K562 (cell line): ENCODE measurements around the gene TMCC2. TPM values are rescaled to one million over a fixed set of nuclear protein-coding genes. Genes with fewer than 3 reads are reported as not detected.

Experiments
- BCL6 ChIP-seq: fragments of 250-450 bp; sonication (Bioruptor Pico); IDR thresholded peaks from 2 replicates; pipeline ENCODE4 v1.4.0; 2020
- BRD4 ChIP-seq: fragments of 200-600 bp; sonication (generic); IDR thresholded peaks from 2 replicates; pipeline ENCODE4 v1.6.1; 2017; ENCODE audit warnings: inconsistent platforms
- CBFB ChIP-seq: sonication (generic); formaldehyde crosslinking; IDR thresholded peaks from 2 replicates; pipeline ENCODE4 v1.4.0; 2020; ENCODE audit warnings: mild to moderate bottlenecking, missing genetic modification reagents
- CHD1 ChIP-seq: fragments of 200-600 bp; sonication (generic); IDR thresholded peaks from one replicate; pipeline ENCODE4 v1.6.1; 2012; ENCODE audit warnings: mild to moderate bottlenecking, moderate library complexity, low read length, inconsistent platforms
- CREB1 ChIP-seq, 2 experiments: sonication (generic) in 1 of 2; formaldehyde crosslinking in 1 of 2; IDR thresholded peaks; 2 replicates each; pipeline versions ENCODE4 v1.6.1 to v1.8.0; 2012 to 2022; ENCODE audit warnings: inconsistent platforms in 1 of 2, mild to moderate bottlenecking in 1 of 2, missing genetic modification reagents in 1 of 2, moderate library complexity in 1 of 2
- DPF2 ChIP-seq: fragments of 450-650 bp; IDR thresholded peaks from 2 replicates; pipeline ENCODE4 v1.6.1; 2016
- GATAD2A ChIP-seq: fragments of 450-650 bp; IDR thresholded peaks from 2 replicates; pipeline ENCODE4 v1.6.1; 2017
- MTA1 ChIP-seq: fragments of 450-650 bp; IDR thresholded peaks from 2 replicates; pipeline ENCODE4 v1.6.1; 2017; ENCODE audit warnings: borderline replicate concordance
- POLR2A ChIP-seq: fragments of 450-650 bp; conservative IDR thresholded peaks from 2 replicates; pipeline ENCODE4 v1.6.1; 2016
- RFX1 ChIP-seq: fragments of 450-650 bp; IDR thresholded peaks from 2 replicates; pipeline ENCODE4 v1.6.1; 2016; ENCODE audit warnings: mild to moderate bottlenecking, moderate library complexity
- SLC30A9 ChIP-seq: fragments of 250-450 bp; sonication (Bioruptor Pico); IDR thresholded peaks from 2 replicates; pipeline ENCODE4 v1.8.0; 2022; ENCODE audit warnings: mild to moderate bottlenecking, moderate library complexity
- TCF3 ChIP-seq: sonication (generic); formaldehyde crosslinking; IDR thresholded peaks from 2 replicates; pipeline ENCODE4 v1.4.0; 2020; ENCODE audit warnings: mild to moderate bottlenecking, missing genetic modification reagents
- TGIF2 ChIP-seq: sonication (generic); formaldehyde crosslinking; IDR thresholded peaks from 2 replicates; pipeline ENCODE4 v1.8.1; 2022; ENCODE audit warnings: mild to moderate bottlenecking, missing genetic modification reagents, moderate library complexity
- ZKSCAN1 ChIP-seq: fragments of 150-350 bp; IDR thresholded peaks from 2 replicates; pipeline ENCODE4 v1.6.1; 2016; ENCODE audit warnings: low read depth, low read length
- ZNF436 ChIP-seq: fragments of 250-450, 450-650 bp; sonication (Bioruptor Pico); formaldehyde crosslinking; IDR thresholded peaks from 2 replicates; pipeline ENCODE4 v1.7.0; 2020; ENCODE audit warnings: mild to moderate bottlenecking
- ZNF75A ChIP-seq: fragments of 450-650 bp; formaldehyde crosslinking; IDR thresholded peaks from 2 replicates; pipeline ENCODE4 v1.4.0; 2020; ENCODE audit warnings: mild to moderate bottlenecking
- ZNF830 ChIP-seq: fragments of 250-450 bp; sonication (Bioruptor Pico); IDR thresholded peaks from 2 replicates; pipeline ENCODE4 v1.5.0; 2021; ENCODE audit warnings: mild to moderate bottlenecking
- ZSCAN32 ChIP-seq: fragments of 450-650 bp; formaldehyde crosslinking; IDR thresholded peaks from 2 replicates; pipeline ENCODE4 v1.4.0; 2020; ENCODE audit warnings: mild to moderate bottlenecking, moderate library complexity
- polyA plus RNA-seq, 8 experiments: library from polyadenylated mRNA; depleted of rRNA in 4 of 8; stranded (reverse) in 5 of 8; unstranded in 3 of 8; fragments of >200 nt; fragmentation: Nextera tagmentation in 2 of 8; fragmentation: Illumina TruSeq in 1 of 8; extraction: Ambion mirVana in 2 of 8; extraction: Trizol in 1 of 8; gene quantifications; 2 replicates each; pipeline versions ENCODE4 v1.2.1 to v1.2.3, GENCODE V29; 2011 to 2014; ENCODE audit warnings: inconsistent platforms in 1 of 8, missing spikeins in 1 of 8
- total RNA-seq, 7 experiments: library from RNA; depleted of rRNA in 6 of 7; stranded (reverse); fragments of >200 nt in 6 of 7; fragmentation: Illumina TruSeq in 2 of 7; extraction: Trizol in 2 of 7; gene quantifications; 2 replicates each; pipeline versions ENCODE4 v1.2.1 to v1.2.3, GENCODE V29; 2011 to 2021; ENCODE audit warnings: low replicate concordance in 1 of 7
- TF ChIP-seq, protein P1 (sequence below): sonication (generic); formaldehyde crosslinking; IDR thresholded peaks from 2 replicates; pipeline ENCODE4 v1.4.0; 2020; ENCODE audit warnings: mild to moderate bottlenecking, missing genetic modification reagents
- TF ChIP-seq, protein P2 (sequence below): fragments of 150-350 bp; conservative IDR thresholded peaks from 2 replicates; pipeline ENCODE4 v1.6.1; 2014; ENCODE audit warnings: low read length
- TF ChIP-seq, protein P3 (sequence below): sonication (generic); formaldehyde crosslinking; IDR thresholded peaks from 2 replicates; pipeline ENCODE4 v1.9.0; 2022; ENCODE audit warnings: mild to moderate bottlenecking, missing genetic modification reagents
- TF ChIP-seq, protein P4 (sequence below): fragments of 450-650 bp; formaldehyde crosslinking; IDR thresholded peaks from 2 replicates; pipeline ENCODE4 v1.4.0; 2020; ENCODE audit warnings: mild to moderate bottlenecking, mixed read lengths
- TF ChIP-seq, protein P5 (sequence below): fragments of 450-650 bp; IDR thresholded peaks from 2 replicates; pipeline ENCODE4 v1.6.1; 2014; ENCODE audit warnings: low read depth, mild to moderate bottlenecking, moderate library complexity, borderline replicate concordance

TMCC2 gene
- total and polyA plus RNA-seq, 9 of the 15 experiments (the other 6 are each of a cell fraction or from before 2014, with no cell fraction given), result 0.06 to 1.8 (median 0.98) TPM

DNA sequence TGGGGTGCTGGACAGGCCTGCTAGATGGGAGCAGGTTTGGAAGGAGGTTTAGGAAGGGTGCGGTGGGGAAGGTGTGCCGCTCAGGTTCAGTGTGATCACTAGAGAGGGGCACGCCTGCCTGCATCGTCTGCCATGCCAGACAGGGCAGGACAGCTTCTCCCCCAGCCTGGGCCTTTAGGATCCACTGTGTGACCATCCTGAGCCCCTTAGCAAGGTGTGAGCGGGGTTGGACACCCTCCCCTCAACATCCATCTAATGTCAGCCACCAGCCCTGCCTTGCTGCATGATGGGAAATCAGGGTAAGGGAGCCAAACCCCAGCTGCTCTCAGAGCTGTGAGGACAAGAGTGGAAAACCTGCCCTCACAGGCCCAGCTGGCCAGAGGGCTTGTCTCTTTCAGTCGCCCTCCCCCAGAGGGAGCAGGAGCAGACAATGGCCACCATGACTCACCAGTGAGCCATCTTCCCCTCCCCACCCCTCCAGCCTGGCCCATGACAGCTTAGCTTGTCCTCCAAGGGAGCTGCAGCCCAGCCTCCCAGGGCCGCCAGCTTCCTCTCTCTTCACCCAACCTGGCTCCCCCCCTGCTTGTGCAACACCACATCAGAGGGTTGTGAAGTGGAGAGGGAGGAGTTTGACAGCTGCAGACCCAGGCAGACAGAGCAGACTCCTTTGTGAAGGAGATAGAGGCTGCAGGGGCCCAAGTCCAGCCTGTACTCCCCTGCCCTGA is 56.8 kb downstream of the TMCC2 start (continued):
- TF ChIP-seq ZNF75A (CRISPR knock-in tag), result no peak
- TF ChIP-seq TCF3 (CRISPR knock-in tag), result peak; percentile 32; the same call in 1 of the 2 replicates
- TF ChIP-seq BRD4, result no peak
- no peak for TF ChIP-seq MTA1
- no peak for TF ChIP-seq BCL6 (CRISPR knock-in tag)
- TF ChIP-seq, protein P1, sequence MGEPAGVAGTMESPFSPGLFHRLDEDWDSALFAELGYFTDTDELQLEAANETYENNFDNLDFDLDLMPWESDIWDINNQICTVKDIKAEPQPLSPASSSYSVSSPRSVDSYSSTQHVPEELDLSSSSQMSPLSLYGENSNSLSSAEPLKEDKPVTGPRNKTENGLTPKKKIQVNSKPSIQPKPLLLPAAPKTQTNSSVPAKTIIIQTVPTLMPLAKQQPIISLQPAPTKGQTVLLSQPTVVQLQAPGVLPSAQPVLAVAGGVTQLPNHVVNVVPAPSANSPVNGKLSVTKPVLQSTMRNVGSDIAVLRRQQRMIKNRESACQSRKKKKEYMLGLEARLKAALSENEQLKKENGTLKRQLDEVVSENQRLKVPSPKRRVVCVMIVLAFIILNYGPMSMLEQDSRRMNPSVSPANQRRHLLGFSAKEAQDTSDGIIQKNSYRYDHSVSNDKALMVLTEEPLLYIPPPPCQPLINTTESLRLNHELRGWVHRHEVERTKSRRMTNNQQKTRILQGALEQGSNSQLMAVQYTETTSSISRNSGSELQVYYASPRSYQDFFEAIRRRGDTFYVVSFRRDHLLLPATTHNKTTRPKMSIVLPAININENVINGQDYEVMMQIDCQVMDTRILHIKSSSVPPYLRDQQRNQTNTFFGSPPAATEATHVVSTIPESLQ (CRISPR knock-in tag), result no peak
- TF ChIP-seq, protein P2, sequence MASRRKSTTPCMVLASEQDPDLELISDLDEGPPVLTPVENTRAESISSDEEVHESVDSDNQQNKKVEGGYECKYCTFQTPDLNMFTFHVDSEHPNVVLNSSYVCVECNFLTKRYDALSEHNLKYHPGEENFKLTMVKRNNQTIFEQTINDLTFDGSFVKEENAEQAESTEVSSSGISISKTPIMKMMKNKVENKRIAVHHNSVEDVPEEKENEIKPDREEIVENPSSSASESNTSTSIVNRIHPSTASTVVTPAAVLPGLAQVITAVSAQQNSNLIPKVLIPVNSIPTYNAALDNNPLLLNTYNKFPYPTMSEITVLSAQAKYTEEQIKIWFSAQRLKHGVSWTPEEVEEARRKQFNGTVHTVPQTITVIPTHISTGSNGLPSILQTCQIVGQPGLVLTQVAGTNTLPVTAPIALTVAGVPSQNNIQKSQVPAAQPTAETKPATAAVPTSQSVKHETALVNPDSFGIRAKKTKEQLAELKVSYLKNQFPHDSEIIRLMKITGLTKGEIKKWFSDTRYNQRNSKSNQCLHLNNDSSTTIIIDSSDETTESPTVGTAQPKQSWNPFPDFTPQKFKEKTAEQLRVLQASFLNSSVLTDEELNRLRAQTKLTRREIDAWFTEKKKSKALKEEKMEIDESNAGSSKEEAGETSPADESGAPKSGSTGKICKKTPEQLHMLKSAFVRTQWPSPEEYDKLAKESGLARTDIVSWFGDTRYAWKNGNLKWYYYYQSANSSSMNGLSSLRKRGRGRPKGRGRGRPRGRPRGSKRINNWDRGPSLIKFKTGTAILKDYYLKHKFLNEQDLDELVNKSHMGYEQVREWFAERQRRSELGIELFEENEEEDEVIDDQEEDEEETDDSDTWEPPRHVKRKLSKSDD, result no peak
- no peak for TF ChIP-seq ZNF830 (CRISPR knock-in tag)
- TF ChIP-seq DPF2, result peak; percentile 87
- no peak for TF ChIP-seq TGIF2 (CRISPR knock-in tag)
- no peak for TF ChIP-seq RFX1
- TF ChIP-seq, protein P3, sequence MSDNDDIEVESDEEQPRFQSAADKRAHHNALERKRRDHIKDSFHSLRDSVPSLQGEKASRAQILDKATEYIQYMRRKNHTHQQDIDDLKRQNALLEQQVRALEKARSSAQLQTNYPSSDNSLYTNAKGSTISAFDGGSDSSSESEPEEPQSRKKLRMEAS (CRISPR knock-in tag), result 0 out of 2 replicates have a peak, but pooled peaks have one; percentile 11
- TF ChIP-seq SLC30A9 (CRISPR knock-in tag), result no peak
- TF ChIP-seq ZSCAN32, result no peak
- TF ChIP-seq CHD1, result no peak
- no peak for TF ChIP-seq GATAD2A
- no peak for TF ChIP-seq POLR2A
- TF ChIP-seq, protein P4, sequence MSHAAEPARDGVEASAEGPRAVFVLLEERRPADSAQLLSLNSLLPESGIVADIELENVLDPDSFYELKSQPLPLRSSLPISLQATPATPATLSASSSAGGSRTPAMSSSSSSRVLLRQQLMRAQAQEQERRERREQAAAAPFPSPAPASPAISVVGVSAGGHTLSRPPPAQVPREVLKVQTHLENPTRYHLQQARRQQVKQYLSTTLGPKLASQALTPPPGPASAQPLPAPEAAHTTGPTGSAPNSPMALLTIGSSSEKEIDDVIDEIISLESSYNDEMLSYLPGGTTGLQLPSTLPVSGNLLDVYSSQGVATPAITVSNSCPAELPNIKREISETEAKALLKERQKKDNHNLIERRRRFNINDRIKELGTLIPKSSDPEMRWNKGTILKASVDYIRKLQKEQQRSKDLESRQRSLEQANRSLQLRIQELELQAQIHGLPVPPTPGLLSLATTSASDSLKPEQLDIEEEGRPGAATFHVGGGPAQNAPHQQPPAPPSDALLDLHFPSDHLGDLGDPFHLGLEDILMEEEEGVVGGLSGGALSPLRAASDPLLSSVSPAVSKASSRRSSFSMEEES (CRISPR knock-in tag), result no peak
- no peak for TF ChIP-seq CBFB (CRISPR knock-in tag)
- TF ChIP-seq ZKSCAN1, result 0 out of 2 replicates have a peak, but pooled peaks have one; percentile 16
- TF ChIP-seq, protein P5, sequence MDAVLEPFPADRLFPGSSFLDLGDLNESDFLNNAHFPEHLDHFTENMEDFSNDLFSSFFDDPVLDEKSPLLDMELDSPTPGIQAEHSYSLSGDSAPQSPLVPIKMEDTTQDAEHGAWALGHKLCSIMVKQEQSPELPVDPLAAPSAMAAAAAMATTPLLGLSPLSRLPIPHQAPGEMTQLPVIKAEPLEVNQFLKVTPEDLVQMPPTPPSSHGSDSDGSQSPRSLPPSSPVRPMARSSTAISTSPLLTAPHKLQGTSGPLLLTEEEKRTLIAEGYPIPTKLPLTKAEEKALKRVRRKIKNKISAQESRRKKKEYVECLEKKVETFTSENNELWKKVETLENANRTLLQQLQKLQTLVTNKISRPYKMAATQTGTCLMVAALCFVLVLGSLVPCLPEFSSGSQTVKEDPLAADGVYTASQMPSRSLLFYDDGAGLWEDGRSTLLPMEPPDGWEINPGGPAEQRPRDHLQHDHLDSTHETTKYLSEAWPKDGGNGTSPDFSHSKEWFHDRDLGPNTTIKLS, result no peak
- TF ChIP-seq ZNF436 (CRISPR knock-in tag), result no peak
- TF ChIP-seq CREB1 (IDR thresholded peaks at IDR 0.05), result no peak
- no peak; the same call in 1 of the 2 replicates for TF ChIP-seq CREB1 (CRISPR knock-in tag; IDR thresholded peaks at IDR 0.05)
